ENCODE measurements around the gene SLC25A23. TPM values are rescaled to one million over a fixed set of nuclear protein-coding genes. Genes with fewer than 3 reads are reported as not detected.

Gene SLC25A23
- total RNA-seq, 1 donor from 2014 or later = 44.9 TPM

- no peak for ATAC-seq
- Histone ChIP-seq H3K27me3 (ENCODE audit: low read depth) (peaks cover 14% of the 10 kb centered on the region), H3K4me1 (peaks cover 4% of the 10 kb centered on the region), H3K9me3 (no peaks in the 10 kb centered on the region), H3K36me3 (peaks cover 16% of the 10 kb centered on the region), H3K4me3 (no peak overlapping the region), H3K27ac (no peak overlapping the region)
- TF ChIP-seq CTCF (IDR thresholded peaks at IDR 0.05) = no peak
- intact Hi-C loops (cut with DNase I) = no loop called here
- no peak for DNase-seq
These were observed 6.1 kb upstream of the SLC25A23 start for GRCh38 chr19:6465663-6466062.

- no peak for TF ChIP-seq CTCF (IDR thresholded peaks at IDR 0.05)
- peak overlapping the region; percentile 59 for H3K4me3 ChIP-seq
- H3K4me1 ChIP-seq = peaks cover 5% of the 10 kb centered on the region
- peaks cover 14% of the 10 kb centered on the region for H3K27me3 ChIP-seq (ENCODE audit: low read depth)
- peaks cover 16% of the 10 kb centered on the region for H3K36me3 ChIP-seq
- intact Hi-C loops (cut with DNase I) = no loop called here
- ATAC-seq (peak; percentile 49 to 63), DNase-seq (no peak)
- no peaks in the 10 kb centered on the region for H3K9me3 ChIP-seq
- peak overlapping the region; percentile 80 for H3K27ac ChIP-seq
These were observed 5.4 kb upstream of the SLC25A23 start for GRCh38 chr19:6465006-6465405.

GRCh38 chr19:6464070-6464873 is 4.7 kb upstream of the SLC25A23 start, which contains the start of gene CRB3:
TSS of gene CRB3 (plus strand) at chr19:6464271. CDS start at chr19:6464702, 431 bp downstream.
- TF ChIP-seq CTCF (IDR thresholded peaks at IDR 0.05) = no peak
- intact Hi-C loops (cut with DNase I) = no loop called here
- ATAC-seq = peak; percentile 71 to 73
- peak; percentile 93 for DNase-seq
- peaks cover 14% of the 10 kb centered on the region for H3K27me3 ChIP-seq (ENCODE audit: low read depth)
- H3K4me1 ChIP-seq = peaks cover 7% of the 10 kb centered on the region
- no peaks in the 10 kb centered on the region for H3K9me3 ChIP-seq
- peak within 1 kb of the TSS; percentile 59 for H3K4me3 ChIP-seq
- H3K27ac ChIP-seq = peak within 1 kb of the TSS; percentile 80
- H3K36me3 ChIP-seq = peaks cover 16% of the 10 kb centered on the region

GRCh38 chr19:6460099-6460884 is 700 bp upstream of the SLC25A23 start:
- intact Hi-C loops (cut with DNase I) = no loop called here
- Histone ChIP-seq H3K27ac (peak overlapping the region; percentile 87), H3K4me3 (peak overlapping the region; percentile 73), H3K9me3 (no peaks in the 10 kb centered on the region), H3K4me1 (peaks cover 17% of the 10 kb centered on the region), H3K27me3 (ENCODE audit: low read depth) (peaks cover 14% of the 10 kb centered on the region), H3K36me3 (no peaks in the 10 kb centered on the region)
- DNase-seq (peak; percentile 97), ATAC-seq (peak; percentile 91 to 92)
- peak; percentile 56 for TF ChIP-seq CTCF (IDR thresholded peaks at IDR 0.05)

- Histone ChIP-seq H3K27me3 (ENCODE audit: low read depth) (peaks cover 6% of the 10 kb centered on the region), H3K36me3 (peaks cover 11% of the 10 kb centered on the region), H3K27ac (peak overlapping the region; percentile 87), H3K4me1 (peaks cover 17% of the 10 kb centered on the region), H3K4me3 (peak overlapping the region; percentile 73), H3K9me3 (peaks cover 11% of the 10 kb centered on the region)
- TF ChIP-seq CTCF (IDR thresholded peaks at IDR 0.05) = no peak
- ATAC-seq (peak in 1 of 2 donors; percentile 3), DNase-seq (no peak)
- intact Hi-C loops (cut with DNase I) = no loop called here
These were observed 814 bp downstream of the SLC25A23 start for GRCh38 chr19:6458695-6459261.

Measured in lower lobe of right lung (tissue), 2 donors.